Panc1 (cell line): Measurements from ENCODE around the gene EEF2K. TPM values are rescaled to one million over a fixed set of nuclear protein-coding genes. Genes with fewer than 3 reads are reported as not detected.

Experiments used
- total RNA-seq: library from RNA; stranded (reverse); gene quantifications from one replicate; pipeline ENCODE4 v1.2.1, GENCODE V29; 2021; ENCODE audit not compliant: unreplicated experiment

Gene EEF2K
- total RNA-seq, 1 experiment from 2014 or later = 15.0 TPM

Other genes starting within 250 kb of the EEF2K start
- not detected for gene PDZD9, start 205.2 kb upstream of the EEF2K start, total RNA-seq
- gene MOSMO, start 198.2 kb upstream of the EEF2K start, total RNA-seq = 20.6 TPM
- not detected for gene VWA3A, start 113.7 kb upstream of the EEF2K start, total RNA-seq
- gene SDR42E2, start 43.8 kb upstream of the EEF2K start, total RNA-seq = 0.05 TPM
- 45.2 TPM for gene POLR3E, start 91.1 kb downstream of the EEF2K start, total RNA-seq
- gene CDR2, start 168.3 kb downstream of the EEF2K start, total RNA-seq = 35.7 TPM